ENCODE measurements around the gene PXN. TPM values are rescaled to one million over a fixed set of nuclear protein-coding genes. Genes with fewer than 3 reads are reported as not detected.

Gene PXN
- total RNA-seq, 2 experiments from 2014 or later = 74.5 to 104 TPM

GRCh38 chr12:120284381-120284780 is 18.9 kb upstream of the PXN start:
- no peaks in the 10 kb centered on the region for H3K4me1 Mint-ChIP-seq
- intact Hi-C loops (cut with DNase I, micrococcal nuclease) = no loop called here
- no peak for DNase-seq
- ChIA-PET CTCF (interaction anchor here (1.2 to 1.6 kb wide), 4 partner anchors 17 to 83 kb away, joined by 3 to 7 read pairs (median 3); partner anchors contain the start of gene RPLP0), POLR2A (no interaction called here)
- H3K27me3 Mint-ChIP-seq = no peaks in the 10 kb centered on the region
- H3K9me3 Mint-ChIP-seq (ENCODE audit: low read depth) = no peaks in the 10 kb centered on the region
- no peak overlapping the region for H3K4me3 Mint-ChIP-seq
- no peaks in the 10 kb centered on the region for H3K36me3 Mint-ChIP-seq (ENCODE audit: low read depth)
- H3K27ac Mint-ChIP-seq = no peak overlapping the region
- ATAC-seq = no peak

GRCh38 chr12:120283318-120283717 is 17.8 kb upstream of the PXN start:
- no peak for DNase-seq
- Mint-ChIP-seq H3K27me3 (no peaks in the 10 kb centered on the region), H3K36me3 (ENCODE audit: low read depth) (no peaks in the 10 kb centered on the region), H3K4me1 (no peaks in the 10 kb centered on the region), H3K27ac (peak overlapping the region; percentile 39), H3K9me3 (ENCODE audit: low read depth) (no peaks in the 10 kb centered on the region), H3K4me3 (no peak overlapping the region)
- ChIA-PET POLR2A (interaction anchor here (1.4 to 1.6 kb wide), 2 partner anchors 8 to 82 kb away, joined by 7 to 12 read pairs; partner anchors contain the start of genes RNU4-2 and RPLP0), CTCF (interaction anchor here (0.5 to 1.6 kb wide), 3 partner anchors 52 to 1557 kb away, joined by 3 to 5 read pairs (median 3); no protein-coding TSS in a partner anchor)
- intact Hi-C loops (cut with DNase I, micrococcal nuclease) = no loop called here
- ATAC-seq = no peak

- CTCF ChIA-PET = interaction anchor here (1.4 kb wide), 1 partner anchor 50 kb away, joined by 7 read pairs; no protein-coding TSS in a partner anchor
- no peaks in the 10 kb centered on the region for H3K27me3 Mint-ChIP-seq
- H3K9me3 Mint-ChIP-seq (ENCODE audit: low read depth) = no peaks in the 10 kb centered on the region
- no peak for ATAC-seq
- intact Hi-C loops (cut with DNase I, micrococcal nuclease) = no loop called here
- POLR2A ChIA-PET = no interaction called here
- H3K4me1 Mint-ChIP-seq = no peaks in the 10 kb centered on the region
- H3K36me3 Mint-ChIP-seq (ENCODE audit: low read depth) = no peaks in the 10 kb centered on the region
- DNase-seq = no peak
- no peak overlapping the region for H3K4me3 Mint-ChIP-seq
- no peak overlapping the region for H3K27ac Mint-ChIP-seq
These were observed 12.9 kb upstream of the PXN start for GRCh38 chr12:120278137-120279069.

GRCh38 chr12:120276734-120277133 is 11.2 kb upstream of the PXN start:
- Mint-ChIP-seq H3K4me1 (no peaks in the 10 kb centered on the region), H3K9me3 (ENCODE audit: low read depth) (no peaks in the 10 kb centered on the region), H3K36me3 (ENCODE audit: low read depth) (no peaks in the 10 kb centered on the region), H3K27ac (no peak overlapping the region), H3K4me3 (no peak overlapping the region), H3K27me3 (no peaks in the 10 kb centered on the region)
- intact Hi-C loops (cut with DNase I, micrococcal nuclease) = no loop called here
- no peak for DNase-seq
- ChIA-PET CTCF (interaction anchor here (0.8 kb wide), 1 partner anchor 161 kb away, joined by 4 read pairs; no protein-coding TSS in a partner anchor), POLR2A (no interaction called here)
- ATAC-seq = no peak

- Mint-ChIP-seq H3K27me3 (no peaks in the 10 kb centered on the region), H3K36me3 (ENCODE audit: low read depth) (peaks cover 4% of the 10 kb centered on the region), H3K9me3 (ENCODE audit: low read depth) (no peaks in the 10 kb centered on the region), H3K27ac (no peak overlapping the region), H3K4me3 (no peak overlapping the region), H3K4me1 (peaks cover 25% of the 10 kb centered on the region)
- CTCF ChIA-PET = interaction anchor here (1.0 to 24.9 kb wide), 7 partner anchors 11 to 66 kb away, joined by 3 to 518 read pairs (median 16); partner anchors contain the start of genes RNU4-2 and RPLP0
- ATAC-seq (no peak), DNase-seq (no peak)
- intact Hi-C loops (cut with DNase I, micrococcal nuclease) = no loop called here
- POLR2A ChIA-PET = interaction anchor here (1.1 to 7.3 kb wide), 2 partner anchors 39 to 66 kb away, joined by 6 to 61 read pairs; partner anchors contain the start of gene RPLP0
These were observed 2.2 kb upstream of the PXN start for GRCh38 chr12:120267736-120268135.

GRCh38 chr12:120266180-120266870 is 795 bp upstream of the PXN start:
- DNase-seq = no peak
- no peaks in the 10 kb centered on the region for H3K9me3 Mint-ChIP-seq (ENCODE audit: low read depth)
- ATAC-seq = no peak
- H3K27ac Mint-ChIP-seq = peak overlapping the region; percentile 74
- ChIA-PET CTCF (interaction anchor here (0.6 to 24.9 kb wide), 12 partner anchors 8 to 236 kb away, joined by 3 to 518 read pairs (median 9); partner anchors contain the start of genes RNU4-2 and RPLP0), POLR2A (interaction anchor here (0.7 to 7.3 kb wide), 4 partner anchors 25 to 68 kb away, joined by 3 to 117 read pairs (median 54); partner anchors contain the start of genes RNU4-1, RNU4-2 and RPLP0)
- H3K36me3 Mint-ChIP-seq (ENCODE audit: low read depth) = peaks cover 5% of the 10 kb centered on the region
- no peaks in the 10 kb centered on the region for H3K27me3 Mint-ChIP-seq
- peaks cover 39% of the 10 kb centered on the region for H3K4me1 Mint-ChIP-seq
- peak overlapping the region; percentile 95 for H3K4me3 Mint-ChIP-seq
- intact Hi-C loops (cut with DNase I, micrococcal nuclease) = no loop called here

- intact Hi-C loops (cut with DNase I, micrococcal nuclease) = loop anchor here (1.0 to 2.0 kb wide), 6 partner anchors 13 to 146 kb away; partner anchors contain the start of gene RPLP0 (in 2 of the 2)
- Mint-ChIP-seq H3K4me3 (peak overlapping the region; percentile 95), H3K36me3 (ENCODE audit: low read depth) (peaks cover 10% of the 10 kb centered on the region), H3K27me3 (no peaks in the 10 kb centered on the region), H3K4me1 (peaks cover 53% of the 10 kb centered on the region), H3K9me3 (ENCODE audit: low read depth) (no peaks in the 10 kb centered on the region), H3K27ac (peak overlapping the region; percentile 85)
- ATAC-seq = no peak
- DNase-seq = peak; percentile 36
- POLR2A ChIA-PET = interaction anchor here (0.6 to 7.3 kb wide), 7 partner anchors 8 to 173 kb away, joined by 3 to 117 read pairs (median 7); partner anchors contain the start of genes RNU4-1, RNU4-2 and RPLP0
- CTCF ChIA-PET = interaction anchor here (0.7 to 24.9 kb wide), 14 partner anchors 9 to 69 kb away, joined by 3 to 518 read pairs (median 3); partner anchors contain the start of genes RNU4-2, RPLP0 and SIRT4
These were observed 542 bp downstream of the PXN start for GRCh38 chr12:120264904-120265472.

GRCh38 chr12:120264086-120264903 is 1.2 kb downstream of the PXN start:
- H3K27ac Mint-ChIP-seq = peak overlapping the region; percentile 85
- peak; percentile 26 for DNase-seq
- CTCF ChIA-PET = interaction anchor here (0.6 to 24.9 kb wide), 10 partner anchors 8 to 129 kb away, joined by 3 to 518 read pairs (median 9); partner anchors contain the start of genes RNU4-2, RPLP0 and SIRT4

GRCh38 chr12:120263748-120264085 is 1.8 kb downstream of the PXN start:
- Mint-ChIP-seq H3K9me3 (ENCODE audit: low read depth) (no peaks in the 10 kb centered on the region), H3K4me3 (peak overlapping the region; percentile 95), H3K4me1 (peaks cover 61% of the 10 kb centered on the region), H3K27me3 (no peaks in the 10 kb centered on the region), H3K36me3 (ENCODE audit: low read depth) (peaks cover 16% of the 10 kb centered on the region), H3K27ac (peak overlapping the region; percentile 85)
- DNase-seq = no peak
- intact Hi-C loops (cut with DNase I, micrococcal nuclease) = loop anchor here (2.0 kb wide), 2 partner anchors 63 to 145 kb away; partner anchors contain the start of gene RPLP0 (in 1 of the 2)
- ChIA-PET POLR2A (interaction anchor here (0.6 to 7.3 kb wide), 4 partner anchors 28 to 63 kb away, joined by 7 to 117 read pairs (median 54); partner anchors contain the start of genes RNU4-1, RNU4-2 and RPLP0), CTCF (interaction anchor here (0.6 to 24.9 kb wide), 7 partner anchors 9 to 129 kb away, joined by 3 to 518 read pairs (median 5); partner anchors contain the start of gene SIRT4)
- ATAC-seq = no peak

More at GRCh38 chr12:120264086-120264903, 1.2 kb downstream of the PXN start:
- POLR2A ChIA-PET = interaction anchor here (0.6 to 7.3 kb wide), 5 partner anchors 27 to 173 kb away, joined by 4 to 117 read pairs (median 46); partner anchors contain the start of genes RNU4-1, RNU4-2 and RPLP0
- intact Hi-C loops (cut with DNase I, micrococcal nuclease) = loop anchor here (2.0 kb wide), 2 partner anchors 63 to 145 kb away; partner anchors contain the start of gene RPLP0 (in 1 of the 2)
- H3K27me3 Mint-ChIP-seq = no peaks in the 10 kb centered on the region
- peaks cover 60% of the 10 kb centered on the region for H3K4me1 Mint-ChIP-seq
- H3K9me3 Mint-ChIP-seq (ENCODE audit: low read depth) = no peaks in the 10 kb centered on the region
- peak overlapping the region; percentile 95 for H3K4me3 Mint-ChIP-seq
- peaks cover 16% of the 10 kb centered on the region for H3K36me3 Mint-ChIP-seq (ENCODE audit: low read depth)
- ATAC-seq = no peak

Data from activated CD4-positive, alpha-beta T cell treated with anti-CD3 and anti-CD28 coated beads for 36 hours (primary cell).